MM.1S (cell line): ENCODE results near the gene FRY.

Source experiments
- EZH2 ChIP-seq: fragments of 300-600 bp; sonication (generic); optimal IDR thresholded peaks from 2 replicates; pipeline ENCODE3; 2017; ENCODE audit warnings: low read depth, mild to moderate bottlenecking, antibody characterized with exemption, low read length, mixed read lengths
- EZH2phosphoT487 ChIP-seq: fragments of 300-600 bp; sonication (generic); IDR thresholded peaks from 2 replicates; pipeline ENCODE4 v1.6.1; 2018; ENCODE audit warnings: antibody characterized with exemption, low read length
- TF ChIP-seq, protein P1 (sequence below): fragments of 300-600 bp; sonication (generic); IDR thresholded peaks from 2 replicates; pipeline ENCODE4 v1.5.1; 2016; ENCODE audit warnings: antibody characterized with exemption, low read length, mixed read lengths

DNA sequence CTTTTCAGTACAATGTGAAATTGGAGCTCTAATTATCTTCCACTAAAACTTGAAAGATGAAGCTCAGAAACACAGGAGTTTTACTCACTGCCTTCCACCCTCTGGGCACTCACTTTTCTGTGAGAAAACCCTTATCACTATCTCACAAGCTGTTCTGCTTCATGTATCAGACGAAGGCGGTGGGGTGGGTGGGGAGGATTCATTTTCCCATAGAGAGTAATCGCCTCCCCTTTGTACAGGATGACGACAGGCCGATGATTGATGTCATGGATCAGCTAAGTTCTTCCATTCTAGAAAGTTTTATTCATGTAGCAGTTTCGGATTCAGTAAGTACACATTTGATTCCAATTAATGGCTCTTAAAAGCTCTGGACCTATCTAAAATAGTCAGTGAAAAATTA, 143.7 kb downstream of the FRY start:
- TF ChIP-seq, protein P1, sequence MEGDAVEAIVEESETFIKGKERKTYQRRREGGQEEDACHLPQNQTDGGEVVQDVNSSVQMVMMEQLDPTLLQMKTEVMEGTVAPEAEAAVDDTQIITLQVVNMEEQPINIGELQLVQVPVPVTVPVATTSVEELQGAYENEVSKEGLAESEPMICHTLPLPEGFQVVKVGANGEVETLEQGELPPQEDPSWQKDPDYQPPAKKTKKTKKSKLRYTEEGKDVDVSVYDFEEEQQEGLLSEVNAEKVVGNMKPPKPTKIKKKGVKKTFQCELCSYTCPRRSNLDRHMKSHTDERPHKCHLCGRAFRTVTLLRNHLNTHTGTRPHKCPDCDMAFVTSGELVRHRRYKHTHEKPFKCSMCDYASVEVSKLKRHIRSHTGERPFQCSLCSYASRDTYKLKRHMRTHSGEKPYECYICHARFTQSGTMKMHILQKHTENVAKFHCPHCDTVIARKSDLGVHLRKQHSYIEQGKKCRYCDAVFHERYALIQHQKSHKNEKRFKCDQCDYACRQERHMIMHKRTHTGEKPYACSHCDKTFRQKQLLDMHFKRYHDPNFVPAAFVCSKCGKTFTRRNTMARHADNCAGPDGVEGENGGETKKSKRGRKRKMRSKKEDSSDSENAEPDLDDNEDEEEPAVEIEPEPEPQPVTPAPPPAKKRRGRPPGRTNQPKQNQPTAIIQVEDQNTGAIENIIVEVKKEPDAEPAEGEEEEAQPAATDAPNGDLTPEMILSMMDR = no peak
- no peak for TF ChIP-seq EZH2
- no peak for TF ChIP-seq EZH2phosphoT487
